Stimulated activated memory B cell treated with anti-CD40 and anti-IgM and Interleukin-4, amounts not matched to agents 10 μg/mL and 1 μg/mL and 100 μg/mL, for 72 hours (primary cell): ENCODE data around the gene SLC16A10.
"Not testable (repeated sequence)": the region's sequence is repeated elsewhere in the genome, so short reads cannot be mapped to it uniquely, and the experiment has no call there.

Experiments
- ATAC-seq: fragments of 150-1000 bp; cut with Tn5 transposase; 2 replicates; pipeline ENCODE4 v1.10.0; 2021
- H3K27ac Mint-ChIP-seq: one replicate; pipeline ENCODE4 v1.8.0; 2022; ENCODE audit warnings: mild to moderate bottlenecking, mixed read lengths
- H3K27me3 Mint-ChIP-seq: one replicate; pipeline ENCODE4 v1.8.0; 2022; ENCODE audit warnings: mixed read lengths
- H3K36me3 Mint-ChIP-seq: one replicate; pipeline ENCODE4 v1.8.0; 2022; ENCODE audit warnings: mixed read lengths
- H3K4me1 Mint-ChIP-seq: one replicate; pipeline ENCODE4 v1.8.0; 2022; ENCODE audit warnings: mixed read lengths
- H3K4me3 Mint-ChIP-seq: one replicate; pipeline ENCODE4 v1.8.0; 2022; ENCODE audit warnings: mild to moderate bottlenecking, moderate library complexity, mixed read lengths
- H3K9me3 Mint-ChIP-seq: one replicate; pipeline ENCODE4 v1.8.0; 2022; ENCODE audit warnings: mixed read lengths

The SLC16A10 gene

DNA sequence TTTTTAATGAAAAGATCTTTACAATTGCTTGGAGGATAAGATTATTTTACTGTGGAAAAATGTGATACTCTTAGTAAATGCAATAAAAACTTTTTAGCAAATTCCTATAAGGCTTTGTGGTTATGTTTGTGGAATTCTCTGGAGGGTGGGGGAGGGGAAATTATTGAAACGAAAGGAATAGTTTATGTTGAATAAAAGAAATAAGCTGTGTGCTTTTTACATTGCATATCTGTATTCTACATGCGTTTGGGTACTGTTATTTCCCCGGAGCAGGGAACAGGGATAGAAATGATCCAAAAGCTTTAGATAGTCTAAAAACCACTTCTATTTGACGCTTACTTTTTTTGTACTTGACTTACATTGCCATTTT lies 143.8 kb downstream of the SLC16A10 start:
- Mint-ChIP-seq H3K36me3 (no peaks in the 10 kb centered on the region), H3K4me3 (no peak overlapping the region), H3K27ac (no peak overlapping the region), H3K9me3 (no peaks in the 10 kb centered on the region), H3K27me3 (peaks cover 29% of the 10 kb centered on the region), H3K4me1 (no peaks in the 10 kb centered on the region)
- ATAC-seq: no peak

DNA sequence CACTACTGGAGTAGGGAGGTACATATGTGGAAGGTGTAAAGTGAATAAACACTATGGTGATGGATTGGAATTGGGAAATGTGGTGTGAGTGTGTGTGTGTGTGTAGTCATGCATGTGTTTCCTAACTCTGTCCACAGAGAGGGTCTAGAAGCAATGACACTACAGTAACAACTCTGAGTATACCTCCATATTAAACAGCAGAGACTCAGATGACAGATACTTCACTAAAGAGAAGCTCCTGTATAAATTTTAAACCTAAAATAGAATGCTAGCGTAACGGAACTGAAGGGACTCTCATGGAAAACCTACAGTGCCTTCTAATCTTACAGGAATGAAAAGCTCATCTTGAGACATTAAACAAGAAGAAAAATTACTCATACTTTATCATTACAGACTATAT lies 150.5 kb downstream of the SLC16A10 start:
- Mint-ChIP-seq H3K4me3 (no peak overlapping the region), H3K27ac (no peak overlapping the region), H3K9me3 (no peaks in the 10 kb centered on the region), H3K4me1 (peaks cover 6% of the 10 kb centered on the region), H3K36me3 (no peaks in the 10 kb centered on the region), H3K27me3 (peaks cover 22% of the 10 kb centered on the region)
- no peak for ATAC-seq

DNA sequence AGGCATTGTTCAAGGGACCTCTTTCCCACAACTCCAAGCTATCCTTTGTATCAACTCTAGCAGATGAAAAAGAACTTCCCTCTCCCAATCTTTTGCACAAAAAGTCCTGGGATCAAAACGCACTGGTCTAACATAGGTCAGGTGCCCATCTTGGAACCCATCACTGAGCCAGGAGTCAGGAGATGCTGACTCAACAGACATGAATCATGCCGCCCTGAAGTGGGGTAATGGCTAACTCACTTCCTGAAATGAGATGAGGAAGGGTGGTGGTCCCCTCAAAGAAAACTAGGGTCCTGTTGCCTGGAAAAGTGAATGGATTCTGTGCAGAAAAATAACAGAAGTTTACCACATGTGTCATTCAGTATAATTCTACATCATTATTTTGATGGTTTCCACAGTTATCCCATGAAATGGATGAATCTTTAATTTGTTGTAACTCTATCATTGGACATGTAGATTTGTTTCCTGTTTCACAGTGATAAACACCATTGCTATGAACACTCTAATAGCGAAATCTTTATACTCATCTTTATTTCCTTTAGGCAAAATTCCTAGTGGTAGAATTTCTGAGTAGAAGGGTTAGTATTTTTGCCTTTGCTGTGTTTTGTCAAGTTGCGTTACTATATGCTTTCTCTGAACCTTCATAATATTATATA lies 151.3 kb downstream of the SLC16A10 start:
- Mint-ChIP-seq H3K36me3 (no peaks in the 10 kb centered on the region), H3K27ac (no peak overlapping the region), H3K9me3 (no peaks in the 10 kb centered on the region), H3K27me3 (peaks cover 15% of the 10 kb centered on the region), H3K4me3 (no peak overlapping the region), H3K4me1 (peaks cover 6% of the 10 kb centered on the region)
- no peak for ATAC-seq

DNA sequence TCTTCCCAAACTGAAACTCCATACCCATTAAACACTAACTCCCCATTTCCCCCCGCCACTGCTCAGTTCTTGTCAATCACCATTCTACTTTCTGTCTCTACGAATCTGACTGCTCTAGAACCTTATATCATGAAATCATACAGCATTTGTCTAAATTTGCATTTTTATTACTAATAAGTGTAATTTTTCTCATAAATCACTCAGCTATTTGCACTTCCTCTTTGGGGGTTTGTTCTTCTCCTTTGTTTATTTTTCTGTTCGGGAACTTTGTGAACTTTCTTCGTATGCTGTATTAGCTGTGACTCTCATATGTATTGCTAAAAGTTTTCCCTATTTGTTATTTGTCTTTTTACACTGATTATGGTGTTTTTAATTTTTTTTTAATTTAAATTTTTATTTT lies 152.2 kb downstream of the SLC16A10 start:
- H3K36me3 Mint-ChIP-seq: no peaks in the 10 kb centered on the region
- H3K27ac Mint-ChIP-seq: no peak overlapping the region
- peaks cover 6% of the 10 kb centered on the region for H3K27me3 Mint-ChIP-seq
- H3K9me3 Mint-ChIP-seq: no peaks in the 10 kb centered on the region
- H3K4me3 Mint-ChIP-seq: no peak overlapping the region
- peaks cover 6% of the 10 kb centered on the region for H3K4me1 Mint-ChIP-seq
- no peak for ATAC-seq

DNA sequence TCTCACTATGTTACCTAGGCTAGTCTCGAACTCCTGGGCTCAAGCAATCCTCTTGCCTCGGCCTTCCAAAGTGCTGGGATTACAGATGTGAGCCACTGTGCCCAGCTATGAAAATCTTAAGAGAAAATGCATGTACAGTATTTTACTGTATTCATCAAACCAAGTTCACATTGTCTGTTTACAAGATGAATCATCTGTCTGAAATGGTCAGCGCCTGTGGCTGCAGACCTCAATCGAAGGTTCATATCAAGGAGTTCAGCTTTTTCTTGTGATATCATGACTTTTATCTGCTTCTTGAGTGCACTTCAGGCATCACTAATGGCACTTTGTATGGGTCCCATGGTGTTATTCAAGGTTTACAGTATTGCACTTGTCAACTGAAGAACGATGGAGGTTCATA lies 155.1 kb downstream of the SLC16A10 start:
- Mint-ChIP-seq H3K4me1 (peaks cover 6% of the 10 kb centered on the region), H3K27ac (no peak overlapping the region), H3K9me3 (no peaks in the 10 kb centered on the region)

DNA sequence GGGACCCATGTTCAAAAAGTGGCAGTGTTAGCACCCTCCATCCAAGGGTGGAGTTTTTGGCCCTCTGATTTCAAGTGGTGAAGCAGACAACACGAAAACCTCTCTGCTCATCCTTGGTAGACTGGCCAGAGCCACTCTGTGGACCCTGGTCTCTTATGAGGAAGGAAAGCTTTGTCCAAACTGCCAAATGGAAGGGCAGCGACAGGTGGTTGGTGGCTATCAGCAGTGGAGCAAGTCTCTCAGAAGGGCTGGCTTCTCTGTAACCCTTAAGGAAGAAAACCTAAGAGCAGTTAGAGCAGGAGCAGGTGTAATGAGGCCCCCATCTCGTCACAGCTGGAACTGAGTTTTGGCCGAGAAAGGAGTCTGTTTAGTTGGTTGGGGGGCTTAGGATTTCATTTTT lies 155.8 kb downstream of the SLC16A10 start:
- ATAC-seq: no peak
- H3K4me1 Mint-ChIP-seq: peaks cover 6% of the 10 kb centered on the region
- H3K4me3 Mint-ChIP-seq: no peak overlapping the region

More for the DNA sequence above, 155.1 kb downstream of the SLC16A10 start:
- Mint-ChIP-seq H3K27me3 (no peaks in the 10 kb centered on the region), H3K36me3 (no peaks in the 10 kb centered on the region), H3K4me3 (no peak overlapping the region)
- ATAC-seq: no peak

DNA sequence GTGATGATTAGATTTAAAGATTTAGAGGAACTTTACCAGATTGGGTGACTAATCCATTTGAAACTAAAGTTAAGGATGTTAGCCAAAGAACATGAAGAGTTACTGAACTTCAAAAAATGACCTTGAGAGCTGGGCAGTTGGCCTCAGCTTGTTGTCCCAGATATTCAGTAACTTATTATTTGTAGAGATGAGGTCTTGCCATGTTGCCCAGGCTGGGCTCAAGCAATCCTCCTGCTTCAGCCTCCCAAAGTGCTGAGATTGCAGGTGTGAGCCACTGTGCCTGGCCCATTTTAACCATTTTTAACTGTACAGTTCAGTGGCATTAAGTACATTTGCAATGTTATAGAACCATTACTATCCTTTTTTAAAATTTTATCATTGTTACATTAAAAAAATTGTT lies 161.5 kb downstream of the SLC16A10 start:
- H3K36me3 Mint-ChIP-seq: no peaks in the 10 kb centered on the region
- no peak overlapping the region for H3K4me3 Mint-ChIP-seq
- no peak for ATAC-seq
- H3K27me3 Mint-ChIP-seq: peaks cover 2% of the 10 kb centered on the region
- no peaks in the 10 kb centered on the region for H3K4me1 Mint-ChIP-seq
- no peak overlapping the region for H3K27ac Mint-ChIP-seq
- no peaks in the 10 kb centered on the region for H3K9me3 Mint-ChIP-seq

More for the DNA sequence above, 155.8 kb downstream of the SLC16A10 start:
- Mint-ChIP-seq H3K9me3 (no peaks in the 10 kb centered on the region), H3K27ac (no peak overlapping the region), H3K27me3 (no peaks in the 10 kb centered on the region), H3K36me3 (no peaks in the 10 kb centered on the region)

DNA sequence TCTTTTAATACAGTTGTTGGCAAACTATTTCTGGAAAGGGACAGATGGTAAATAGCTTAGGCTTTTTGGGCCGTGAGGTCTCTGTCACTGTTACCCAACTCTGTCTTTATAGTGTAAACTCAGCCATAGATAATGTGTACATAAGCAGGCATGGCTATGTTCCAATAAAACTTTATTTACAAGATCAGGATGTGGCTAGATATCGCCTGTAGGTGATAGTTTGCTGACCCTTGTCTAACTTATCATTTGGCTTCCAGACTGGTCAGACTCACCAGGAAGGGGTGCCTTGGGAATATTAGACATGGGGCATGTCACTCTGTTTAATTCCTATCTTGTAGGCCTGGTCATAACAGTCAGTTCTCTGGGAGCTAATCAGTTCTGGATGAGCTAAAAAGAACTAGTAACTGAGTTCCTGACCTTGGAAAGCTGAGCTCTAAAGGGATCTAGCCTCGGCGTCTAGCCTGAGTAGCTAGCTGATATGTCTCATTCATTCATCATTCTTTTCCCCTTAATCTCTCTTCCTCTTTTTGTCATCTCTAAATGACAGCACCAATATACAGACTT lies 163.6 kb downstream of the SLC16A10 start:
- peaks cover 17% of the 10 kb centered on the region for H3K27me3 Mint-ChIP-seq
- no peak overlapping the region for H3K4me3 Mint-ChIP-seq
- H3K27ac Mint-ChIP-seq: no peak overlapping the region
- no peaks in the 10 kb centered on the region for H3K36me3 Mint-ChIP-seq
- H3K9me3 Mint-ChIP-seq: no peaks in the 10 kb centered on the region
- no peaks in the 10 kb centered on the region for H3K4me1 Mint-ChIP-seq
- ATAC-seq: peak; percentile 78

DNA sequence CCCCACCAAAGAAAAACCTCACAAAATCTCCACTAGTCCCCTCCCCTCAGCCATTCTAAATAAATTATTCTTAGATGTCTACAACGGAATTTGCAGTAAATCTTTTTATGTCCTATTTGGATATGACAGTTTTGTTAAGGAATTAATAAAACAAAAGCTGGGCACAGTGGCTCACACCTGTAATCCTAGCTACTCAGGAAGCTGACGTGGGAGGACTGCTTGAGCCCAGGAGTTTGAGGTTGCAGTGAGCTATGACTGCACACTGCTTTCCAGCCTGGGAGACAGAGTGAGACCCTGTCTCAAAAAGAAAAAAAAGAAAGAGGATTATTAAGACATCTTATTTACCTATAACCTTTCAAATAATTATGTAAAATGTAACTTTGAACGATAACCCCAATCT lies 165.4 kb downstream of the SLC16A10 start:
- Mint-ChIP-seq H3K4me3 (no peak overlapping the region), H3K9me3 (no peaks in the 10 kb centered on the region), H3K36me3 (no peaks in the 10 kb centered on the region), H3K27me3 (peaks cover 17% of the 10 kb centered on the region), H3K27ac (no peak overlapping the region), H3K4me1 (no peaks in the 10 kb centered on the region)
- no peak for ATAC-seq

DNA sequence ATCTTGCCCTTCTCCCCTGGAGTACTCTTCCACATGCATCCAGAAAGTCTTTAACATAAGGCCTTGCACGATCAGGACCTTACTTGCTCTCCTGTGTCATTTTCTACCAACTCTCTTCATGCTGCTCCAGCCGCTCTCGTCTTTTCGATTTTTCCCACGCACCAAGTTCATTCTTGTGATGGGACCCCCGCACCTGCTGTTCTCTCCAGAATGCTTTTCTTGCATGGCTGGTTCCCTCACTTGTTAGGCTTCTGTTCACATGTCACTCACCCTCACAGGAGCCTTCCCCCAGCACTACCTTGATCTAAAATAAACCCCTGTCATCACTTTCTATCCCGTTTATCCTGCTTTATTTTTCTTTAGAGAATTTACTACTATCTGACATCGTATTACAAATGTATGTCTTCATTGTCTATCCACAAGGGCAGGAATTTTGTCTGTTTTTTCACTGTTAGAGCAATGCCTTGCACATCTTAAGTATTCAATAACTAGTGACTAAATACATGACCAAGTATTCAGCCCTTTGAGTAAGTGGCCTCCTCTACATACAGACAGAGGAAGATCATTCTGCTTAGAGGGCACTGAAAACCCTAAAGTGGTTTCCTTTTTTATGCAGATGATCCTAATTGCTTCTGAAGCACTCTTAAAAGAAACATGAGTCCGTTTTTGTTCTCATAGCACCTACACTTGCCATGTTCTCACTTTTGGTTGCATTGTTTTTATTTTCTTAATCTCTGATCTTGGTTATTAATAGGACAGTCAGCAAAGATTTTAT lies 166.9 kb downstream of the SLC16A10 start:
- Mint-ChIP-seq H3K4me1 (peaks cover 10% of the 10 kb centered on the region), H3K27me3 (peaks cover 17% of the 10 kb centered on the region), H3K27ac (no peak overlapping the region), H3K36me3 (no peaks in the 10 kb centered on the region), H3K9me3 (no peaks in the 10 kb centered on the region), H3K4me3 (no peak overlapping the region)
- ATAC-seq: no peak

DNA sequence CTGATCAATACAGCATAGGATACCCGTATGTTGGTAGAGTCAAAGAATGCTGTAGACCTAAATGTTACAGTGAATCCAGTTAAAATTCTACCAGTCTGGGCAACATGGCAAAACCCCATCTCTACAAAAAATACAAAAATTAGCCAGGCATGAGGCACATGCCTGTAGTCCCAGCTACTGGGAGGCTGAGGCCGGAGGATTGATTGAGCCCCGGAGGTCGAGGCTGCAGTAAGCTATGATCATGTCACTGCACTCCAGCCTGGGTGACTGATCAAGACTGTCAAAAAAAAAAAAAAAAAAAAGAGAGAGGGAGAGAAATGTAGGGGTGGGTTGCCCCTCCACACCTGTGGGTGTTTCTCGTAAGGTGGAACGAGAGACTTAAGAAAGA lies 167.5 kb downstream of the SLC16A10 start:
- no peak for ATAC-seq
- no peak overlapping the region for H3K27ac Mint-ChIP-seq
- H3K4me3 Mint-ChIP-seq: no peak overlapping the region
- peaks cover 10% of the 10 kb centered on the region for H3K4me1 Mint-ChIP-seq
- H3K27me3 Mint-ChIP-seq: peaks cover 17% of the 10 kb centered on the region
- no peaks in the 10 kb centered on the region for H3K9me3 Mint-ChIP-seq
- no peaks in the 10 kb centered on the region for H3K36me3 Mint-ChIP-seq

DNA sequence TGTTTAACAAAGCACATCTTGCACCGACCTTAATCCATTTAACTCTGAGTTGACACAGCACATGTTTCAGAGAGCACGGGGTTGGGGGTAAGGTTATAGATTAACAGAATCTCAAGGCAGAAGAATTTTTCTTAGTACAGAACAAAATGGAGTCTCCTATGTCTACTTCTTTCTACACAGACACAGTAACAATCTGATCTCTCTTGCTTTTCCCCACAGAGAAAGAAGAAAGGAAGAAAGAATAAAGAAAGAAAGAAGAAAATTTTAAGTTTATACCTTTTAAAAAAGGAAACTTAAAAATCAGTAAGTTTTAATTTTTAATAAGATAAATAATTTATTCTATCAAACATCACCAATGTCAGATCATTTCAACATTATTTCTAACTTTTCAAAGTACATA lies 168.5 kb downstream of the SLC16A10 start:
- H3K27ac Mint-ChIP-seq, H3K9me3 Mint-ChIP-seq, H3K4me3 Mint-ChIP-seq, H3K36me3 Mint-ChIP-seq, ATAC-seq: not testable (repeated sequence)
- peaks cover 21% of the 10 kb centered on the region for H3K4me1 Mint-ChIP-seq
- H3K27me3 Mint-ChIP-seq: peaks cover 17% of the 10 kb centered on the region

DNA sequence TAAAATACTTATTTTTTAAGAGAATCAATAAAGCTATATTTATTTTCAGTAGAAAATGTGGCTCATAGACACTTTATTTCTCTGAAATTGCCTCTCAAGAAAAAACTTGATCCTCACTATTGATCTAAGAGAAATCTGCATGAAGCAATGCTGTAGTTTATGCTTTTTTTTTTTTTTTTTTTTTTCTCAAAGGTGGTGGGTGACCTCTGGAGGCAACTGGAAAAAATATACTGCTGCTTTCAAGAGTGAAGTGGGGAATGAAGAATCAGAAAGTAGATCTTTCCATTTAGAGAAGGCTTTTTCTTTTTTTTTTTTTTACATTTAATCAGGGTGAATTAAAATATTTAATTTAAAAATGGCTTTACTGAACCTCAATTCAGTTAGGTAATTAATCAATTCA lies 169.3 kb downstream of the SLC16A10 start:
- Mint-ChIP-seq H3K27ac (no peak overlapping the region), H3K27me3 (peaks cover 17% of the 10 kb centered on the region), H3K4me1 (peaks cover 24% of the 10 kb centered on the region), H3K36me3 (no peaks in the 10 kb centered on the region), H3K4me3 (no peak overlapping the region), H3K9me3 (no peaks in the 10 kb centered on the region)
- no peak for ATAC-seq

DNA sequence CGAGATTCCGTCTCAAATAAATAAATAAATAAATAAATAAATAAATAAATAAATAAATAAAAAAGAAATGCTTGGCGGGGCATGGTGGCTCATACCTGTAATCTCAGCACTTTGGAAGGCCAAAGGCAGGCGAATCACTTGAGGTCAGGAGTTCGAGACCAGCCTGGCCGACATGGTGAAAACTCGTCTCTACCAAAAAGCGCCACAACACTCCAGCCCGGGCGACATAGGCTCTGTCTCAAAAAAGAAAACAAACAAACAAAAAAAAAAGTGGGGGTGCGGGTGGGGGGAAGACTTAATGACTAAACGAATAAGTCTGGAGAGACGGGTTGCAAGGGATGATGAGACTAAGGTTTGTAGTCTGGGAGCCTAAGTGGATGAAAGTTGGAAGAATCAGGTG lies 170.7 kb downstream of the SLC16A10 start:
- Mint-ChIP-seq H3K9me3 (no peaks in the 10 kb centered on the region), H3K4me3 (no peak overlapping the region), H3K27ac (peak overlapping the region; percentile 65), H3K27me3 (peaks cover 17% of the 10 kb centered on the region), H3K4me1 (peaks cover 33% of the 10 kb centered on the region), H3K36me3 (no peaks in the 10 kb centered on the region)
- no peak for ATAC-seq

DNA sequence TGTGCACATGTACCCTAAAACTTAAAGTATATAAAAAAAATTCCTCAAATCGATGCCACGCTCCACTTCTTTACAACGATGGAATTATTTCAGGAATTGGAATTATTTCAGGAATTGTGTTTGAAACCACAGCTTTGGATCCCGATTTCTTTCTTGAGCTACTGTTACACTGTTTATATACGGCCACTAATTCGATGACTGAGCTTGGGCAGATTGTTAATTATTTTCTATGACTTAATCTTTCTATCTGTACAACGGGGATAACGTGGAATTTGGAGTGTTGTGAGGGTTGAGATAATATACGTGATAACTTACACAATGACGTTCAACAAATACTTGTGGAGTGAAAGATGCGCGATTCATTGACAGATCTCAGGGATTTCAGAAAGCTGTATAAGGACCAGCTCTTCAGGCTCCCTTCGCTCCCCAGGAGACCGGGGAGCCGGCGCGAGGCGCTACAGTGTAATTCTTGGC lies 171.3 kb downstream of the SLC16A10 start:
- Mint-ChIP-seq H3K9me3 (no peaks in the 10 kb centered on the region), H3K27me3 (peaks cover 16% of the 10 kb centered on the region), H3K4me1 (peaks cover 33% of the 10 kb centered on the region), H3K36me3 (no peaks in the 10 kb centered on the region), H3K27ac (peak overlapping the region; percentile 65), H3K4me3 (peak overlapping the region; percentile 60)
- peak; percentile 10 for ATAC-seq
